ENCODE measurements around the gene ASGR1. TPM values are rescaled to one million over a fixed set of nuclear protein-coding genes. Genes with fewer than 3 reads are reported as not detected.

The ASGR1 gene
- polyA plus RNA-seq, 2 donors, result 0.84 to 2.0 TPM

DNA sequence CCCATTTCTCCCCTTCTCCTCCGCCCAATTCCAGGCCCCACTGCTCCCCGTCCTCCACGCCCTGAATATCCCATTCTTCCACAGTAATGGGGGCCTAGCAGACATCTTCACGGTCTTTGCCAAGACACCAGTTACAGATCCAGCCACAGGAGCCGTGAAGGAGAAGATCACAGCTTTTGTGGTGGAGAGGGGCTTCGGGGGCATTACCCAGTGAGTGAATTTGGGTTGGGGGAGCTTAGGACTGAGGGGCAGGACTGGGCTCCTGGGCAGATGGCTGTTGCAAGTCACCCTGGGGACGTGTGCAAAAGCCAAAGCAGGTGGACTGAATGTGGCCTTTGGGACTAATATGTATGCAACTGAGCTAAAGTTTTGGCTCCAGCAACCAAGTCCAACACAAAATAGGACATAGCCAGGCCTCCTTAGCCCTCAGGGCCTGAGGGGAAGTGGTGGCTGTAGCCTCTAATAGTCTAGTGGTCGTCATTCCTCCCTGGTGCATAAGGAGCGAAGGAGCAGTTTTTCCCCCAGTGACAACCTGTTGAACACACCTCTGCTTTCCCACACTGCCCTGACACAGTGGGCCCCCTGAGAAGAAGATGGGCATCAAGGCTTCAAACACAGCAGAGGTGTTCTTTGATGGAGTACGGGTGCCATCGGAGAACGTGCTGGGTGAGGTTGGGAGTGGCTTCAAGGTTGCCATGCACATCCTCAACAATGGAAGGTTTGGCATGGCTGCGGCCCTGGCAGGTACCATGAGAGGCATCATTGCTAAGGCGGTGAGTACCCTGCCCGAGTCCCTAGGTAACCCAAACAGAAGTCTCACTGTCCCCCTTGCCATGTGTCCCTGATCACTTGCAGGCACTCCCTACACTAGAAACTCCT, 43.2 kb upstream of the ASGR1 start:
- Histone ChIP-seq H3K36me3 (ENCODE audit: control insufficient read depth in 2 of 2, insufficient read depth in 2 of 2, low read length in 1 of 2) (peaks cover 23 to 52% of the 10 kb centered on the region in 2 donors), H3K4me3 (ENCODE audit: low read depth in 1 of 2, low read length in 2 of 2) (no peak overlapping the region), H3K4me1 (ENCODE audit: control insufficient read depth in 2 of 2, insufficient read depth in 2 of 2, low read length in 1 of 2) (peaks cover 8 to 13% of the 10 kb centered on the region in 2 donors)

DNA sequence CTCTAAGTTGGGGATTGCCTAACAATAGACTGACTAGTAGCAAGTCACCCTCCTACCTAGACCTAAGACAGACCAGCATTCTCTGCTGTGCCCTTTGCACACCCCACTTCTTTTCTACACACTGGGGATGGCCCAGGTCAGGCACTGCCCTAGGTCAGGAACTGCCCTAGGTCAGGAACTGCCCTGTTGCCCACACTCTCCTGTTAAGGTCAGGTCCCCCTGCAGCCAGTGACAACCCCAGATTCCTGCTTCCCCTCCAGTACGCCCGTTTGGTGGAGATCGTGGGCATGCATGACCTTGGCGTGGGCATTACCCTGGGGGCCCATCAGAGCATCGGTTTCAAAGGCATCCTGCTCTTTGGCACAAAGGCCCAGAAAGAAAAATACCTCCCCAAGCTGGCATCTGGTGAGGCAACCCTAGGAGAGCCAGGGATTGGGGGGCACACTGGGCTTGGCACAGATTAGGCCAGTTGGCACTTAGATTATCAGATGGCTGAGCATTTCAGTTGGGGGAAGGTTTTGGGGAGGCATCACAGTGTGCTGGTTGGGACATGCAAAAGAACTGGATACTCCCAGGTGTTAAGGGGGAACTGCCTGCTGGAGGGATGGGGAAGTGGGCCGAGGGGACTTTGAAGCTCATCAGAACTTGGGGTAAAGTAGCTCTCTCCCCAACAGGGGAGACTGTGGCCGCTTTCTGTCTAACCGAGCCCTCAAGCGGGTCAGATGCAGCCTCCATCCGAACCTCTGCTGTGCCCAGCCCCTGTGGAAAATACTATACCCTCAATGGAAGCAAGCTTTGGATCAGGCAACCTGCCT, 42.3 kb upstream of the ASGR1 start:
- Histone ChIP-seq H3K9me3 (ENCODE audit: control insufficient read depth in 2 of 2, insufficient read depth in 1 of 2, low read depth in 1 of 2, low read length in 1 of 2) (no peaks in the 10 kb centered on the region), H3K27me3 (ENCODE audit: control insufficient read depth in 1 of 2, insufficient read depth in 2 of 2, low read length in 2 of 2) (no peaks in the 10 kb centered on the region), H3K36me3 (ENCODE audit: control insufficient read depth in 2 of 2, insufficient read depth in 2 of 2, low read length in 1 of 2) (peaks cover 23 to 44% of the 10 kb centered on the region in 2 donors), H3K27ac (ENCODE audit: low read depth in 2 of 2, low read length in 1 of 2) (peak overlapping the region; percentile 98 to 100), H3K4me1 (ENCODE audit: control insufficient read depth in 2 of 2, insufficient read depth in 2 of 2, low read length in 1 of 2) (peaks cover 7 to 13% of the 10 kb centered on the region in 2 donors), H3K4me3 (ENCODE audit: low read depth in 1 of 2, low read length in 2 of 2) (peak overlapping the region in 1 of 2 donors; percentile 80)
- WGBS, 2 donors, result 58 to 67% methylated on average over 10 of the region's 10 CpGs

More for the DNA sequence above, 43.2 kb upstream of the ASGR1 start:
- Histone ChIP-seq H3K9me3 (ENCODE audit: control insufficient read depth in 2 of 2, insufficient read depth in 1 of 2, low read depth in 1 of 2, low read length in 1 of 2) (no peaks in the 10 kb centered on the region), H3K27ac (ENCODE audit: low read depth in 2 of 2, low read length in 1 of 2) (peak overlapping the region in 1 of 2 donors; percentile 26), H3K27me3 (ENCODE audit: control insufficient read depth in 1 of 2, insufficient read depth in 2 of 2, low read length in 2 of 2) (no peaks in the 10 kb centered on the region)
- WGBS, 2 donors, result 70 to 74% methylated on average over 15 of the region's 15 CpGs

DNA sequence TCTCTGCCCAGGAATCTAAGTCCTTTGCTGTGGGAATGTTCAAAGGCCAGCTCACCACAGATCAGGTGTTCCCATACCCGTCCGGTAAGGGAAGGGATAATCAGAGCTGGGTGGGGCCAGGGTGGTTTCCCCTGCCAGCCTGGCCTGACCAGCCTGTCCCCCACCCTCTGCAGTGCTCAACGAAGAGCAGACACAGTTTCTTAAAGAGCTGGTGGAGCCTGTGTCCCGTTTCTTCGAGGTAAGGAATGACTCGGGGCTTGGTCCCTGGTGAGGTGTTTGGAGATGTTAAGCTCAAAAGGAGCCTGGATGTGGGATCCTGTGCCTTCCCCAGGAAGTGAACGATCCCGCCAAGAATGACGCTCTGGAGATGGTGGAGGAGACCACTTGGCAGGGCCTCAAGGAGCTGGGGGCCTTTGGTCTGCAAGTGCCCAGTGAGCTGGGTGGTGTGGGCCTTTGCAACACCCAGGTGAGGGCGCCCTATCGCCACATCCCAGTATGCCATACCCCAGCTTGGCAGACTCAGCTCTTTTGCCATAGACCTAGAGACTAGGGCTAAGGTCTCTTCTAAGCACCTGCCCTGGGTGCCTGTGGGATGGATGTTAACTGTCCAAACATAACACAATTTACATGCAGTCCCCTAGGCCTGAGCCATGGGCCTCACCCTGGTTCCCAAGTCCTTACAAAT, 41.6 kb upstream of the ASGR1 start:
- Histone ChIP-seq H3K27me3 (ENCODE audit: control insufficient read depth in 1 of 2, insufficient read depth in 2 of 2, low read length in 2 of 2) (no peaks in the 10 kb centered on the region), H3K27ac (ENCODE audit: low read depth in 2 of 2, low read length in 1 of 2) (peak overlapping the region; percentile 98 to 100), H3K9me3 (ENCODE audit: control insufficient read depth in 2 of 2, insufficient read depth in 1 of 2, low read depth in 1 of 2, low read length in 1 of 2) (no peaks in the 10 kb centered on the region), H3K4me1 (ENCODE audit: control insufficient read depth in 2 of 2, insufficient read depth in 2 of 2, low read length in 1 of 2) (peaks cover 7 to 13% of the 10 kb centered on the region in 2 donors), H3K36me3 (ENCODE audit: control insufficient read depth in 2 of 2, insufficient read depth in 2 of 2, low read length in 1 of 2) (peaks cover 20 to 38% of the 10 kb centered on the region in 2 donors), H3K4me3 (ENCODE audit: low read depth in 1 of 2, low read length in 2 of 2) (peak overlapping the region; percentile 80 to 91)
- WGBS, 2 donors, result 14 to 20% methylated on average over 11 of the region's 11 CpGs

DNA sequence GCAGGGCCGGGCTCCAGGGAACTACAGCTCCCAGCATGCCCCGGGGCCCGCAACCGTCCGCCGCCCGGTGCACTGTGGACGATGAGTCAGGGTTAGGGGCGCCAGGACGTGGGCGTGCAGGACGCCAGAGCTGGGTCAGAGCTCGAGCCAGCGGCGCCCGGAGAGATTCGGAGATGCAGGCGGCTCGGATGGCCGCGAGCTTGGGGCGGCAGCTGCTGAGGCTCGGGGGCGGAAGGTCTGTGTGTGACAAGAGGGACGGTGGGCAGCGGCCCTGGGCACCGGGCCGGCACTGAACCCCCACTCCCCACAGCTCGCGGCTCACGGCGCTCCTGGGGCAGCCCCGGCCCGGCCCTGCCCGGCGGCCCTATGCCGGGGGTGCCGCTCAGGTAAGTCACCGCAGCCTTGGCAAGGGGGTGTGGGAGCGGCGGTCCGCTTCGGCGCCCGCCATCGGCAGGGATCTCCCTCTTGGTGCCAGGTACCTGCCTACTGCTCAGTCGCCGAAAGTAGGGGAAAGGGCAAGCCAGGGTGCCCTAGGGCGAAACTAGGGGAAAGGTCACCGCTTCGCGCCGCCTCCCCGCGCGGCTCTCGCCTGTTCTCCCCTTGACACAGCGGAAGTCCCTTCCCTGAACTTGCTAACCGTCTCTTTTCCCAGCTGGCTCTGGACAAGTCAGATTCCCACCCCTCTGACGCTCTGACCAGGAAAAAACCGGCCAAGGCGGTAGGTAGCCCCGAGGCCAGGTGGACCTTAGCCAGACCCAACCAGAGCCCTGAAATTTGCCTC, 40.8 kb upstream of the ASGR1 start, which contains the start of the genes ACADVL and DLG4:
Gene ACADVL, plus strand, starts transcription at position 127 of the 781 bp plus-strand sequence. Its CDS starts 47 bp downstream, at position 174.
Gene DLG4, minus strand, starts transcription at position 25 of the 781 bp plus-strand sequence.
- Histone ChIP-seq H3K4me1 (ENCODE audit: control insufficient read depth in 2 of 2, insufficient read depth in 2 of 2, low read length in 1 of 2) (peaks cover 7 to 15% of the 10 kb centered on the region in 2 donors), H3K9me3 (ENCODE audit: control insufficient read depth in 2 of 2, insufficient read depth in 1 of 2, low read depth in 1 of 2, low read length in 1 of 2) (no peaks in the 10 kb centered on the region), H3K27ac (ENCODE audit: low read depth in 2 of 2, low read length in 1 of 2) (peak within 1 kb of the TSS; percentile 98 to 100), H3K4me3 (ENCODE audit: low read depth in 1 of 2, low read length in 2 of 2) (peak within 1 kb of the TSS; percentile 80 to 91), H3K36me3 (ENCODE audit: control insufficient read depth in 2 of 2, insufficient read depth in 2 of 2, low read length in 1 of 2) (peaks cover 17 to 35% of the 10 kb centered on the region in 2 donors), H3K27me3 (ENCODE audit: control insufficient read depth in 1 of 2, insufficient read depth in 2 of 2, low read length in 2 of 2) (no peaks in the 10 kb centered on the region)
- 0% methylated on average over 62 to 63 of the region's 63 CpGs for WGBS, 2 donors

DNA sequence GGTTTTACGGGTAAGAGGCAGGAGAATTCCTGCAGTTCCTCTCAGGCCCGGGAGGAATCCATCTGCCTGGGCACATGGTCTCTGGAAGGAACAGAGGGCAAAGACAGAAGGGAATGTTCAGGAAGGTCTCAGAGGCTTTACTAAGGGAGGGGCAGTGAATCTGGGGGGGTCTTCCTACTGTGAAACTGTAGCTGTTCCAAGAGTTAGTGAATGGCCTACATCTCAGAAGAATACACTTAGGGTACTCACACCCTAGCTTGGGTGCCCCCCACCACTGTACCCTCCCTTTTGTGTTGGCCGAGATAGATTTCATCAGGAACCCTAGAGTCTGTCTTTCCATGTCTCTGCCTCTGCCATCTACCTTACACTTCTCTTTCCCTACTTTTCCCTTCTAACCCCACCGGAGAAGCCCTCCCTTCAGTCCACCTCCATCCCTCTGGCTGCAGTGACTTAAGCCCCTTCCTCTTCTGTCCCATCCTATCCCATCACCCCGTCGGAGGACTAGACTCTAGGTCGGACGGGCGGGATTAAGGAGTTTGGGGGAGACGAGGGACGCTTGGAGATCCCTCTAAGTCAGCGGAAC, 40.1 kb upstream of the ASGR1 start:
- Histone ChIP-seq H3K4me1 (ENCODE audit: control insufficient read depth in 2 of 2, insufficient read depth in 2 of 2, low read length in 1 of 2) (peaks cover 7 to 15% of the 10 kb centered on the region in 2 donors), H3K36me3 (ENCODE audit: control insufficient read depth in 2 of 2, insufficient read depth in 2 of 2, low read length in 1 of 2) (peaks cover 17 to 29% of the 10 kb centered on the region in 2 donors), H3K9me3 (ENCODE audit: control insufficient read depth in 2 of 2, insufficient read depth in 1 of 2, low read depth in 1 of 2, low read length in 1 of 2) (no peaks in the 10 kb centered on the region), H3K27me3 (ENCODE audit: control insufficient read depth in 1 of 2, insufficient read depth in 2 of 2, low read length in 2 of 2) (no peaks in the 10 kb centered on the region), H3K4me3 (ENCODE audit: low read depth in 1 of 2, low read length in 2 of 2) (peak overlapping the region; percentile 80 to 91), H3K27ac (ENCODE audit: low read depth in 2 of 2, low read length in 1 of 2) (peak overlapping the region; percentile 98 to 100)
- 14 to 16% methylated on average over 12 of the region's 12 CpGs for WGBS, 2 donors

DNA sequence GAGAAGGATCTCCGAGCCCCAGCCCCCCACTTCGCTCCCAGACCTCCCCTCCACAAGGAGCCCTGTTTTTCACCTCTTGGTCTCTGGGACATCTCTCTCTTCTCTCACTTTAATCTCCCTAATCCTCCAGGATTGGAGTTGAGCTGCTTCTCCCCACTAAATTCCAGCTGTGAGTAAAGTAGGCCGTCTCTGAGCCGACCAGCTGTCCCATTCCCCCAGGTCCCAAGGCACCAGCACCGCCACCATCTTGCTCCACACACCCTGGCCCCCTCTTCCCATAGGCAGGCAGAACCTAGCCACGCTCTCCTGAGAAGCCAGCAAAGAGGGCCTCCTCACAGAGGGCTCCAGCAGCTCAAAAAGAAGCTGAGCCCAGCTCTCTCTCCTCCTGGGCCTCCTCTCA, 39.6 kb upstream of the ASGR1 start:
- Histone ChIP-seq H3K27me3 (ENCODE audit: control insufficient read depth in 1 of 2, insufficient read depth in 2 of 2, low read length in 2 of 2) (no peaks in the 10 kb centered on the region), H3K4me3 (ENCODE audit: low read depth in 1 of 2, low read length in 2 of 2) (no peak overlapping the region), H3K27ac (ENCODE audit: low read depth in 2 of 2, low read length in 1 of 2) (peak overlapping the region in 1 of 2 donors; percentile 100), H3K36me3 (ENCODE audit: control insufficient read depth in 2 of 2, insufficient read depth in 2 of 2, low read length in 1 of 2) (peaks cover 11 to 25% of the 10 kb centered on the region in 2 donors), H3K4me1 (ENCODE audit: control insufficient read depth in 2 of 2, insufficient read depth in 2 of 2, low read length in 1 of 2) (peaks cover 7 to 15% of the 10 kb centered on the region in 2 donors), H3K9me3 (ENCODE audit: control insufficient read depth in 2 of 2, insufficient read depth in 1 of 2, low read depth in 1 of 2, low read length in 1 of 2) (no peaks in the 10 kb centered on the region)
- WGBS, 2 donors, result 65 to 81% methylated on average over 6 of the region's 6 CpGs

DNA sequence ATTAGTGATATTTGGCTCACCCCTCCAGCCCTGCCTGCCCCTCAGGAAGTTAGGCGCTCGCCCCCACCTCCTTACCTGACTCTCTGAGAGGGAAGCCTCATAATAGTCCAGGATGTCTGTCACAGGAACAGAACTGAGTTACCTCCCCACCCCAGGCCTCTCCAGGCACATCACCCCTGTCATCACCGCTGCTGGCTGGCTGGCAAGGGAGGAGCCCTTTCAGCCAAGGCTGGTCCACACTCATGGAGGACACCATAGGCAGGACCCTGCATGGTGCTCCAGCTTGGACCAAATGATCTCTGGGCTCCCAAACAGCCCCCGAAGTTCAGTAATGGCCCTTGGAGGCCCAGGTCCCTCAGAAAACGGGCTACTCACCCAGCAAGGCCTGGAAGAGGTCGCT, 39.0 kb upstream of the ASGR1 start:
- peaks cover 7 to 15% of the 10 kb centered on the region in 2 donors for H3K4me1 ChIP-seq (ENCODE audit: control insufficient read depth in 2 of 2, insufficient read depth in 2 of 2, low read length in 1 of 2)

DNA sequence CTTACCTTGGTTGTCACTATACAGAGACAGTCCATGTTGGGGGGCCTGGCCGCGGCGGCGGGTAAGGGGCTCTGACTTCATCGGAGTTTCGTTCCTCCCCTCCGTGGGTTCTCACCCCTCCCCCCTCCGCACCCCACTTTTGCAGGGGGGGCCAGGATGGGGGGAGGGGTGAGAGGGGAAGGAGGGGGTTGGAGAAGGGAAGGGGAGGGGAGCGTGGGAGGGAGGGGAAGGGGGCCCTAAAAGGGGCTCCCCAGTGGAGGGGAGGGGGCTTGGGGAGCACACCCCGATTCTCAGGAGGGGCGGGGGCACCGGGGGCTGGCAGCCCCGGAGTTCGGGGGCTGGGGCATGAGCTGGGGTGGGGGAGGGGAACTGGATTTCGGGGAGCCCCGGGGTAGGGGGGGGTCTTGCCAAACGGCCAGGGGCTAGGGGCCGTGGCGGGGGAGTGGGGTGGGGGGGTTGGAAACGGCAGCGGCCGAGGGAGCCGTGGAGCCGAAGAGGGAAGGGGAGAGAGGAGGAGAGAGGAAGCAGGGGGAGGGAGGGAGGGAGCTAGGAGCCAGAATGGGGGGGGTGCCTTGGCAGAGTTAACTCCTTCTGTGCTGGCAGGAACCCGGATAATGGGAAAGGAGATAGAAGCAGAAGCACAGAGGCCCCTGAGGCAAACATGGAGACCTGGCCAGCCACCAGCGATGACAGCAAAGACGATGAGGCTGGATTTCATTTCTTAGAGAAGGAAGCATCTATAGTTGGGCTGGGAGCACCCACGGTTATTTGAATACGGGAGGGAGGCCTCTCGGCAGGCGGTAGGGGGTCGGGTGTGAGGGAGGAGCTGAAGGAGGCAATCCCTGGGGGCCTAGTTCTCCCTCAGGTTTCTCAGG, 38.2 kb upstream of the ASGR1 start:
- H3K9me3 ChIP-seq (ENCODE audit: control insufficient read depth in 2 of 2, insufficient read depth in 1 of 2, low read depth in 1 of 2, low read length in 1 of 2), result no peaks in the 10 kb centered on the region
- no peaks in the 10 kb centered on the region for H3K27me3 ChIP-seq (ENCODE audit: control insufficient read depth in 1 of 2, insufficient read depth in 2 of 2, low read length in 2 of 2)
- WGBS, 2 donors, result 3 to 5% methylated on average over 29 to 32 of the region's 32 CpGs
- peak overlapping the region; percentile 35 to 50 for H3K27ac ChIP-seq (ENCODE audit: low read depth in 2 of 2, low read length in 1 of 2)
- H3K36me3 ChIP-seq (ENCODE audit: control insufficient read depth in 2 of 2, insufficient read depth in 2 of 2, low read length in 1 of 2), result peaks cover 0 to 11% of the 10 kb centered on the region in 2 donors
- peak overlapping the region; percentile 6 to 49 for H3K4me3 ChIP-seq (ENCODE audit: low read depth in 1 of 2, low read length in 2 of 2)
- peaks cover 7 to 15% of the 10 kb centered on the region in 2 donors for H3K4me1 ChIP-seq (ENCODE audit: control insufficient read depth in 2 of 2, insufficient read depth in 2 of 2, low read length in 1 of 2)

More for the DNA sequence above, 39.0 kb upstream of the ASGR1 start:
- Histone ChIP-seq H3K27me3 (ENCODE audit: control insufficient read depth in 1 of 2, insufficient read depth in 2 of 2, low read length in 2 of 2) (no peaks in the 10 kb centered on the region), H3K9me3 (ENCODE audit: control insufficient read depth in 2 of 2, insufficient read depth in 1 of 2, low read depth in 1 of 2, low read length in 1 of 2) (no peaks in the 10 kb centered on the region), H3K4me3 (ENCODE audit: low read depth in 1 of 2, low read length in 2 of 2) (no peak overlapping the region), H3K36me3 (ENCODE audit: control insufficient read depth in 2 of 2, insufficient read depth in 2 of 2, low read length in 1 of 2) (peaks cover 5 to 19% of the 10 kb centered on the region in 2 donors), H3K27ac (ENCODE audit: low read depth in 2 of 2, low read length in 1 of 2) (peak overlapping the region; percentile 35 to 50)
- 52 to 65% methylated on average over 6 of the region's 6 CpGs for WGBS, 2 donors
